ENCODE measurements around the gene ANTXR1. TPM values are rescaled to one million over a fixed set of nuclear protein-coding genes. Genes with fewer than 3 reads are reported as not detected.
"Not testable (repeated sequence)": the region's sequence is repeated elsewhere in the genome, so short reads cannot be mapped to it uniquely, and the experiment has no call there.

ANTXR1 gene
- total RNA-seq, 1 donor from 2014 or later, result not detected

DNA sequence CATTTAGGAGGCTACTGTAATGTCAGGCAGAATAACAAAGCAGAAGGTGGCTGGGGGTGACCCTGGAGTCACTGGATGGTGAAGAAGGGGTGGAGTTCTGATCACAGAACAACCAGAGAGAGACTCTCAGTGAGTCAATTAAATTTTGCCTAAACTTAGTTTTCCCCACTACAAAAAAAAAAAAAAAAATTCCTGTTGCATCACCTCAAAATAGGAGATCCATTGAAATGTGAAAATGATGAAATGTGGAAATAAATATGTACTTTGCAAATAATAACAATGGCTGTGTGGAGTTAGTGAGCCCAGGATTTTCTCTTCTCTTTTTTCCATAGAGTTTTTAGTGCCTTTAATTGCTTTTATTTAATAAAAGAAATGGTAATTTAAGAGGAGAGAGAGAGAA, 208.5 kb downstream of the ANTXR1 start:
- H3K4me3 Mint-ChIP-seq (ENCODE audit: low read depth), result no peak overlapping the region
- H3K4me1 Mint-ChIP-seq (ENCODE audit: low read depth), result no peaks in the 10 kb centered on the region
- intact Hi-C loops (cut with micrococcal nuclease), result no loop called here
- H3K27ac Mint-ChIP-seq, result no peak overlapping the region
- DNase-seq (ENCODE audit: low spot score), result no peak
- H3K9me3 Mint-ChIP-seq, result no peaks in the 10 kb centered on the region
- peaks cover 18% of the 10 kb centered on the region for H3K27me3 Mint-ChIP-seq (ENCODE audit: low read depth)
- no peaks in the 10 kb centered on the region for H3K36me3 Mint-ChIP-seq (ENCODE audit: low read depth)

- Mint-ChIP-seq H3K4me3 (ENCODE audit: low read depth) (no peak overlapping the region), H3K27me3 (ENCODE audit: low read depth) (peaks cover 18% of the 10 kb centered on the region), H3K27ac (no peak overlapping the region), H3K36me3 (ENCODE audit: low read depth) (no peaks in the 10 kb centered on the region), H3K4me1 (ENCODE audit: low read depth) (no peaks in the 10 kb centered on the region), H3K9me3 (no peaks in the 10 kb centered on the region)
- DNase-seq (ENCODE audit: low spot score), result no peak
- intact Hi-C loops (cut with micrococcal nuclease), result no loop called here
Measured at GRCh38 chr2:69221960-69222751, 209.2 kb downstream of the ANTXR1 start.

- H3K4me3 Mint-ChIP-seq (ENCODE audit: low read depth), result no peak overlapping the region
- H3K27me3 Mint-ChIP-seq (ENCODE audit: low read depth), result peaks cover 18% of the 10 kb centered on the region
- no peaks in the 10 kb centered on the region for H3K36me3 Mint-ChIP-seq (ENCODE audit: low read depth)
Measured at GRCh38 chr2:69222953-69223658, 210.1 kb downstream of the ANTXR1 start.

DNA sequence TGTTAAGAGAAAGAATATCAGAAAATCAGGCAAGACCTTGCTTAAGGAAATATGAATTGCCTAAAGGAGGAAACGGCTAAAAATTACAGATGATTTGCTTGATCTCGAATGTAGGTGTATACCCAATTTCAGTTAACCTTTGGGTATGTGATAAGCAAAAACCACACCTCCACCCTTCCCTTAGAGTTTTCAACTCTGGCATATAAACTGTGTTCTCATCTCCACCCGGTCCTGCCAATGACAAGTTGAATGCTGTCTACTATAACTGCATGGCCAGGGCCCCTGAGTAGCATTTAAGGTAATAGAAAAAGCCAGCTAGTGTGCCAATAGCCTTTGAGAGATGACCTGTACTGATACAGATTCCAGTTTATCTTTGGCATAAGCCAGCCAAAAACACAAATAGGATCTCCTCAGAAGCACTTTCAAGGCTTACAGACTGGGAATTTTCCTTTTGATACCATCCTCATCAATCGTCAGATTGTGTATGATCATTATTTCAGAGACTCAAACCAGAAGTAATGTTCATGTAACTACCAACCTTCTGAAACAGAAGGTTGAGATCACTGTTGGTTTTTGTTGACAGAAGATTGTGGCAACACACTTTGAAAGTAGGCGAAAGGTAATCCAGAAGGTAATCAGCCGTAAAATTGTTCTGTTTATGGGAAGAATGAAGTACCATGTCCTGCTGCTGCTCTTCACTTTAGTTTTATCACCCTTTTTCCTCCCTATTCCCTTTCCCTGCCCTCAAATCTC, 211.0 kb downstream of the ANTXR1 start:
- Mint-ChIP-seq H3K4me3 (ENCODE audit: low read depth) (no peak overlapping the region), H3K27me3 (ENCODE audit: low read depth) (peaks cover 18% of the 10 kb centered on the region), H3K9me3 (no peaks in the 10 kb centered on the region)

More at GRCh38 chr2:69222953-69223658, 210.1 kb downstream of the ANTXR1 start:
- no peak for DNase-seq (ENCODE audit: low spot score)
- H3K4me1 Mint-ChIP-seq (ENCODE audit: low read depth), result no peaks in the 10 kb centered on the region
- intact Hi-C loops (cut with micrococcal nuclease), result no loop called here
- H3K27ac Mint-ChIP-seq, result no peak overlapping the region
- H3K9me3 Mint-ChIP-seq, result no peaks in the 10 kb centered on the region

GRCh38 chr2:69224512-69224837, 211.5 kb downstream of the ANTXR1 start:
- Mint-ChIP-seq H3K9me3 (no peaks in the 10 kb centered on the region), H3K27ac (no peak overlapping the region), H3K27me3 (ENCODE audit: low read depth) (peaks cover 18% of the 10 kb centered on the region)

More for the DNA sequence above, 211.0 kb downstream of the ANTXR1 start:
- Mint-ChIP-seq H3K36me3 (ENCODE audit: low read depth) (no peaks in the 10 kb centered on the region), H3K4me1 (ENCODE audit: low read depth) (no peaks in the 10 kb centered on the region), H3K27ac (no peak overlapping the region)
- intact Hi-C loops (cut with micrococcal nuclease), result no loop called here
- no peak for DNase-seq (ENCODE audit: low spot score)

DNA sequence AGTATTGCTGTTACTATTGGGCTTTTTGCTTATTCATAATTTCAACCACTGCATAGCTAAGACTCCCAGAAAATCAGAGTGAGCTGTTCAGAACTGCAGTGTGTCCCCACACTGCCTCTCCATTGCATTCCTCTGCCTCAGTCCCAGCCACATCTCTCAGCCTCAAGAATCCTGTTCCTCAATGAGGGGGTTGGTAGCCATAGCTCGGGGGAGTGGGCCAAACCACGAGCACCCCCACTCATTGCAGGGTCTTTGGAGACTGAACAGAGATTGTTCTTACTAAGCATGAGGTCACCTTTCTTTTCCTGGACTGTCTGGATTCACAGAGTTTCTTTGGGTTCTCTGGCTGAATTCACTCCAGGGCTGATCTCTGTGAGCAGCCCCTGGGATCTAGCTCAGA, 213.0 kb downstream of the ANTXR1 start:
- no peak overlapping the region for H3K4me3 Mint-ChIP-seq (ENCODE audit: low read depth)
- H3K36me3 Mint-ChIP-seq (ENCODE audit: low read depth), result no peaks in the 10 kb centered on the region
- intact Hi-C loops (cut with micrococcal nuclease), result no loop called here
- H3K9me3 Mint-ChIP-seq, result no peaks in the 10 kb centered on the region
- H3K4me1 Mint-ChIP-seq (ENCODE audit: low read depth), result no peaks in the 10 kb centered on the region
- peaks cover 8% of the 10 kb centered on the region for H3K27me3 Mint-ChIP-seq (ENCODE audit: low read depth)
- DNase-seq (ENCODE audit: low spot score), result no peak
- H3K27ac Mint-ChIP-seq, result no peak overlapping the region

More at GRCh38 chr2:69224512-69224837, 211.5 kb downstream of the ANTXR1 start:
- Mint-ChIP-seq H3K4me1 (ENCODE audit: low read depth) (no peaks in the 10 kb centered on the region), H3K36me3 (ENCODE audit: low read depth) (no peaks in the 10 kb centered on the region), H3K4me3 (ENCODE audit: low read depth) (no peak overlapping the region)
- no peak for DNase-seq (ENCODE audit: low spot score)
- intact Hi-C loops (cut with micrococcal nuclease), result no loop called here

GRCh38 chr2:69226903-69227302, 213.9 kb downstream of the ANTXR1 start:
- no peaks in the 10 kb centered on the region for H3K4me1 Mint-ChIP-seq (ENCODE audit: low read depth)
- H3K36me3 Mint-ChIP-seq (ENCODE audit: low read depth), result no peaks in the 10 kb centered on the region
- H3K27ac Mint-ChIP-seq, result no peak overlapping the region
- DNase-seq (ENCODE audit: low spot score), result no peak
- peaks cover 7% of the 10 kb centered on the region for H3K27me3 Mint-ChIP-seq (ENCODE audit: low read depth)
- H3K9me3 Mint-ChIP-seq, result no peaks in the 10 kb centered on the region
- H3K4me3 Mint-ChIP-seq (ENCODE audit: low read depth), result no peak overlapping the region
- intact Hi-C loops (cut with micrococcal nuclease), result no loop called here

GRCh38 chr2:69227716-69228115, 214.7 kb downstream of the ANTXR1 start:
- no peak overlapping the region for H3K27ac Mint-ChIP-seq
- peaks cover 6% of the 10 kb centered on the region for H3K27me3 Mint-ChIP-seq (ENCODE audit: low read depth)
- intact Hi-C loops (cut with micrococcal nuclease), result no loop called here
- H3K9me3 Mint-ChIP-seq, result no peaks in the 10 kb centered on the region
- no peak for DNase-seq (ENCODE audit: low spot score)
- no peaks in the 10 kb centered on the region for H3K36me3 Mint-ChIP-seq (ENCODE audit: low read depth)
- H3K4me1 Mint-ChIP-seq (ENCODE audit: low read depth), result no peaks in the 10 kb centered on the region
- no peak overlapping the region for H3K4me3 Mint-ChIP-seq (ENCODE audit: low read depth)

GRCh38 chr2:69230946-69231345, 218.0 kb downstream of the ANTXR1 start:
- H3K9me3 Mint-ChIP-seq; H3K27ac Mint-ChIP-seq; H3K36me3 Mint-ChIP-seq (ENCODE audit: low read depth); H3K27me3 Mint-ChIP-seq (ENCODE audit: low read depth); H3K4me1 Mint-ChIP-seq (ENCODE audit: low read depth); intact Hi-C loops (cut with micrococcal nuclease); H3K4me3 Mint-ChIP-seq (ENCODE audit: low read depth); DNase-seq (ENCODE audit: low spot score): not testable (repeated sequence)

DNA sequence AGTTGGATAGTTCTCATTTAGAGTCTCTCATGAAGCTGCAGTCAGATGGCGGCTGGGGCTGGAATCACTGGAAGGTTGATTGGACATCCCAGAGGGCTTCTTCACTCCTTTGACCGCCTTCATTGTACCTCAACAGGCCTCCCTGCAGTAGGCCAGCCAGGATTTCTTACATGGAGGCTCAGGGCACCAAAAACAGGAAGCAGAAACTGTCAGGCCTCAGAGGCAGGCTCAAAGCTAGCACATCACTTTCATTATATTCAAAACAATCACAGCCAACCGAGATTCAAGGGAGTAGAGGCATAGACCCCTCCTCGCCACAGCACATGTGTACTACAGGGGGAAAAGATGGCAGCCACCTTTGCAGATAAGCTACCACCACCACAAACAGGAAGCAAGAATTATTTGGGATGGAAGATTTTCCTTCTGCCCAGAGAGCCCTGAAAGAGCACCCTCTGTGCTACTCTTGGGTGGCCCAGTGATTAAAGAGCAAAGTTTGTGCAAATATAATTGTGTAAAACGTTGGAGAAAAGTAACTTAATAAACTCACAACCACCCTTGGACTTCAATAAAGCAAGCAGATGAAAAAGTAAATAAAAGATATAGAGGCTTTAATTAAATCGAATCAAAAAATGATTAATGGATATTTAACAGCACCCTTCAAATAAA, 218.8 kb downstream of the ANTXR1 start:
- Mint-ChIP-seq H3K4me1 (ENCODE audit: low read depth) (no peaks in the 10 kb centered on the region), H3K4me3 (ENCODE audit: low read depth) (no peak overlapping the region), H3K27ac (no peak overlapping the region), H3K9me3 (no peaks in the 10 kb centered on the region), H3K36me3 (ENCODE audit: low read depth) (no peaks in the 10 kb centered on the region), H3K27me3 (ENCODE audit: low read depth) (peaks cover 10% of the 10 kb centered on the region)
- no peak for DNase-seq (ENCODE audit: low spot score)
- intact Hi-C loops (cut with micrococcal nuclease), result no loop called here

GRCh38 chr2:69235835-69236234, 222.9 kb downstream of the ANTXR1 start:
- H3K27ac Mint-ChIP-seq; H3K36me3 Mint-ChIP-seq (ENCODE audit: low read depth); H3K4me1 Mint-ChIP-seq (ENCODE audit: low read depth); H3K9me3 Mint-ChIP-seq; H3K4me3 Mint-ChIP-seq (ENCODE audit: low read depth); DNase-seq (ENCODE audit: low spot score); intact Hi-C loops (cut with micrococcal nuclease): not testable (repeated sequence)
- H3K27me3 Mint-ChIP-seq (ENCODE audit: low read depth), result peaks cover 13% of the 10 kb centered on the region

- intact Hi-C loops (cut with micrococcal nuclease), result no loop called here
- no peak overlapping the region for H3K4me3 Mint-ChIP-seq (ENCODE audit: low read depth)
- H3K27me3 Mint-ChIP-seq (ENCODE audit: low read depth), result peaks cover 13% of the 10 kb centered on the region
- H3K27ac Mint-ChIP-seq, result no peak overlapping the region
- H3K36me3 Mint-ChIP-seq (ENCODE audit: low read depth), result no peaks in the 10 kb centered on the region
- H3K9me3 Mint-ChIP-seq, result no peaks in the 10 kb centered on the region
- DNase-seq (ENCODE audit: low spot score), result no peak
- H3K4me1 Mint-ChIP-seq (ENCODE audit: low read depth), result no peaks in the 10 kb centered on the region
Measured at GRCh38 chr2:69237070-69237670, 224.2 kb downstream of the ANTXR1 start.
